ENCODE measurements around the gene ODAD4. TPM values are rescaled to one million over a fixed set of nuclear protein-coding genes. Genes with fewer than 3 reads are reported as not detected.

The ODAD4 gene
- total RNA-seq, 2 experiments from 2014 or later, result 1.1 to 1.3 TPM

GRCh38 chr17:41943492-41943891 lies 13.1 kb downstream of the ODAD4 start:
- BruUV-seq (replicated peaks), result no TSS peak
- intact Hi-C loops (cut with micrococcal nuclease; ENCODE audit: unreplicated experiment), result no loop called here
- H3K27ac ChIP-seq (ENCODE audit: low read depth, low read length, poor library complexity, severe bottlenecking), result no peak overlapping the region
- no peaks in the 10 kb centered on the region for H3K36me3 ChIP-seq (ENCODE audit: insufficient read depth, low read length)
- H3K4me1 ChIP-seq (ENCODE audit: insufficient read depth, low read length, poor library complexity, severe bottlenecking), result no peaks in the 10 kb centered on the region
- no peak overlapping the region for H2AFZ ChIP-seq (ENCODE audit: low read length)
- no peaks in the 10 kb centered on the region for H4K20me1 ChIP-seq (ENCODE audit: insufficient read depth, low read length)
- H3K9me3 ChIP-seq (ENCODE audit: low read length), result no peaks in the 10 kb centered on the region
- H3K4me3 ChIP-seq (ENCODE audit: low read depth, low read length, poor library complexity, severe bottlenecking), result no peak overlapping the region
- no peaks in the 10 kb centered on the region for H3K79me2 ChIP-seq (ENCODE audit: insufficient read depth, low read depth, low read length)
- no peak for DNase-seq (ENCODE audit: low spot score)
- H3K4me2 ChIP-seq (ENCODE audit: low read length), result no peak overlapping the region
- TF ChIP-seq EZH2phosphoT487 (IDR thresholded peaks at IDR 0.05; ENCODE audit: borderline replicate concordance, low read depth, low read length), result no peak
- TF ChIP-seq, protein P1, sequence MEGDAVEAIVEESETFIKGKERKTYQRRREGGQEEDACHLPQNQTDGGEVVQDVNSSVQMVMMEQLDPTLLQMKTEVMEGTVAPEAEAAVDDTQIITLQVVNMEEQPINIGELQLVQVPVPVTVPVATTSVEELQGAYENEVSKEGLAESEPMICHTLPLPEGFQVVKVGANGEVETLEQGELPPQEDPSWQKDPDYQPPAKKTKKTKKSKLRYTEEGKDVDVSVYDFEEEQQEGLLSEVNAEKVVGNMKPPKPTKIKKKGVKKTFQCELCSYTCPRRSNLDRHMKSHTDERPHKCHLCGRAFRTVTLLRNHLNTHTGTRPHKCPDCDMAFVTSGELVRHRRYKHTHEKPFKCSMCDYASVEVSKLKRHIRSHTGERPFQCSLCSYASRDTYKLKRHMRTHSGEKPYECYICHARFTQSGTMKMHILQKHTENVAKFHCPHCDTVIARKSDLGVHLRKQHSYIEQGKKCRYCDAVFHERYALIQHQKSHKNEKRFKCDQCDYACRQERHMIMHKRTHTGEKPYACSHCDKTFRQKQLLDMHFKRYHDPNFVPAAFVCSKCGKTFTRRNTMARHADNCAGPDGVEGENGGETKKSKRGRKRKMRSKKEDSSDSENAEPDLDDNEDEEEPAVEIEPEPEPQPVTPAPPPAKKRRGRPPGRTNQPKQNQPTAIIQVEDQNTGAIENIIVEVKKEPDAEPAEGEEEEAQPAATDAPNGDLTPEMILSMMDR (conservative IDR thresholded peaks at IDR 0.05; ENCODE audit: low read length), result no peak
- CTCF ChIA-PET (ENCODE audit: unreplicated experiment), result no interaction called here
- POLR2A ChIA-PET, result no interaction called here
- no peaks in the 10 kb centered on the region for H3K9me2 ChIP-seq (ENCODE audit: insufficient read depth, low read length)

- intact Hi-C loops (cut with micrococcal nuclease; ENCODE audit: unreplicated experiment), result no loop called here
- Histone ChIP-seq H3K79me2 (ENCODE audit: insufficient read depth, low read depth, low read length) (no peaks in the 10 kb centered on the region), H3K4me1 (ENCODE audit: insufficient read depth, low read length, poor library complexity, severe bottlenecking) (no peaks in the 10 kb centered on the region), H3K9me2 (ENCODE audit: insufficient read depth, low read length) (no peaks in the 10 kb centered on the region), H2AFZ (ENCODE audit: low read length) (no peak overlapping the region), H3K9me3 (ENCODE audit: low read length) (no peaks in the 10 kb centered on the region), H3K36me3 (ENCODE audit: insufficient read depth, low read length) (no peaks in the 10 kb centered on the region), H3K27ac (ENCODE audit: low read depth, low read length, poor library complexity, severe bottlenecking) (no peak overlapping the region), H4K20me1 (ENCODE audit: insufficient read depth, low read length) (no peaks in the 10 kb centered on the region), H3K4me3 (ENCODE audit: low read depth, low read length, poor library complexity, severe bottlenecking) (no peak overlapping the region), H3K4me2 (ENCODE audit: low read length) (no peak overlapping the region)
- TF ChIP-seq, protein P1 (conservative IDR thresholded peaks at IDR 0.05; ENCODE audit: low read length), result no peak
- no peak for TF ChIP-seq EZH2phosphoT487 (IDR thresholded peaks at IDR 0.05; ENCODE audit: borderline replicate concordance, low read depth, low read length)
- BruUV-seq (replicated peaks), result no TSS peak
- CTCF ChIA-PET (ENCODE audit: unreplicated experiment), result no interaction called here
- DNase-seq (ENCODE audit: low spot score), result no peak
- POLR2A ChIA-PET, result no interaction called here
These were observed 14.5 kb downstream of the ODAD4 start for GRCh38 chr17:41944943-41945342.

GRCh38 chr17:41948762-41949460 lies 18.5 kb downstream of the ODAD4 start:
- H3K4me1 ChIP-seq (ENCODE audit: insufficient read depth, low read length, poor library complexity, severe bottlenecking), result no peaks in the 10 kb centered on the region
- H3K9me3 ChIP-seq (ENCODE audit: low read length), result no peaks in the 10 kb centered on the region
- H3K36me3 ChIP-seq (ENCODE audit: insufficient read depth, low read length), result no peaks in the 10 kb centered on the region
- no TSS peak for BruUV-seq (replicated peaks)
- no peaks in the 10 kb centered on the region for H3K9me2 ChIP-seq (ENCODE audit: insufficient read depth, low read length)
- H2AFZ ChIP-seq (ENCODE audit: low read length), result no peak overlapping the region
- ChIA-PET CTCF (ENCODE audit: unreplicated experiment) (no interaction called here), POLR2A (no interaction called here)
- no peak for DNase-seq (ENCODE audit: low spot score)
- intact Hi-C loops (cut with micrococcal nuclease; ENCODE audit: unreplicated experiment), result no loop called here
- no peak overlapping the region for H3K27ac ChIP-seq (ENCODE audit: low read depth, low read length, poor library complexity, severe bottlenecking)
- no peak overlapping the region for H3K4me3 ChIP-seq (ENCODE audit: low read depth, low read length, poor library complexity, severe bottlenecking)
- no peaks in the 10 kb centered on the region for H3K79me2 ChIP-seq (ENCODE audit: insufficient read depth, low read depth, low read length)
- TF ChIP-seq EZH2phosphoT487 (IDR thresholded peaks at IDR 0.05; ENCODE audit: borderline replicate concordance, low read depth, low read length), result no peak
- TF ChIP-seq, protein P1 (conservative IDR thresholded peaks at IDR 0.05; ENCODE audit: low read length), result no peak
- no peak overlapping the region for H3K4me2 ChIP-seq (ENCODE audit: low read length)
- H4K20me1 ChIP-seq (ENCODE audit: insufficient read depth, low read length), result no peaks in the 10 kb centered on the region
